Activated T-cell treated with anti-CD3 and anti-CD28 coated beads for 24 hours (primary cell): ENCODE data around the gene KRT1.

ENCODE experiments used
- DNase-seq: peaks from one replicate; pipeline ENCODE4 v3.0.0-alpha.2; 2020; ENCODE audit warnings: low read depth

The KRT1 gene

DNA sequence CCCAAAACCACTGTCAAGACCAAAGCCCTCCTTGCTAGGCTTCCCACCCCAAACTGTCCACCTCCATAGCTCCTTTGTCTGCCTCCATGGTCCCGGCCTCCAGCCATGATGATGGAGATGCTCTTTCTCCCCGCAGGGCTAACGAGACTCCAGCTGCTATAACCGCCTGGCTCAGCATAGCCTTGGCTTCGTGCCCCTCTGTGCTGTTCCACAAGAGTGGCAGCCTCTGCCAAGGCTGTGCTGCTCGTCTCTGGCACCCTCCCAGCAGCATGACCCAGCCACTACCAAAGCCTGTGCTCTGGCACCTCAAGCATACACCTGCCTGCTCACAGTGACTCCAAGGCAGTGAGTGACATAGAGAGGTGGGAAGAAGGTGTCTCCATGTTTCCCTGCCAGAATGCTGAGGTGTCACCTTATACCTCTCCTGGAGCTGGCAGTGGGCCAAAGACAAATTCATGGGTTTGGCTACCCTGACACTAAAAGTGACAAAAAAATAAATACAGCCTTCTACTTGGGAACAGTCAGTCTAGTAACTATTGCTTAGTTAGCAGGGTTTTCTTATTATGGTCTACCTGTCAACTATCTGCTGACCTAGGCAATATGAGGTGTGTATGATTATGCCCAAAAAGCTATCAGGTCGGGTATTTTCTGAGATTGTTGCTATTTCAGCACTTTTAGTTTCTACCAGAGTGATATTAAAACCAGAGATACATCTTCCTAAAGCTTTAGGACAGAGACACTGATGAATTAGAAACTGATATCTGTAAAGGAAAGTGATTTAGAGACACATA lies 45.7 kb downstream of the KRT1 start:
- DNase-seq, result no peak

DNA sequence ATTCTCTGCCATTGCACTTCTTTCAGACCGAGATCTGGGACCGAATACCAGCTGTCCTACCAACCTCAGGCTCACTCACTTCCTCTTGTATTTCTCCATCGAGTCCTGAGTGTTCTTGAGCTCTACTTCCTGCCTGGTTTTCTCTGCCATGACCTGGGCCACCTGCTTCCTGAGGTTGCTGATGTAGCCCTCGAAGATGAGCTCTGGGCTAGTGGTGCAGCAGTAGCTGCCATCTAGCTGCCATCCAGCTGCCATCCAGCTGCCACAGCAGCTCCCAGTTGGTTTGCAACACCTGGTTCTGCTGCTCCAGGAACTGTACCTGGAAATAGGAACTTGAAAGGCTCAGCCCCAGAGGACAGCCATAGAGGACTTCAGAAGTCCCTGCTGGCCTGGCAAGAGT lies 46.8 kb downstream of the KRT1 start:
- DNase-seq, result no peak

DNA sequence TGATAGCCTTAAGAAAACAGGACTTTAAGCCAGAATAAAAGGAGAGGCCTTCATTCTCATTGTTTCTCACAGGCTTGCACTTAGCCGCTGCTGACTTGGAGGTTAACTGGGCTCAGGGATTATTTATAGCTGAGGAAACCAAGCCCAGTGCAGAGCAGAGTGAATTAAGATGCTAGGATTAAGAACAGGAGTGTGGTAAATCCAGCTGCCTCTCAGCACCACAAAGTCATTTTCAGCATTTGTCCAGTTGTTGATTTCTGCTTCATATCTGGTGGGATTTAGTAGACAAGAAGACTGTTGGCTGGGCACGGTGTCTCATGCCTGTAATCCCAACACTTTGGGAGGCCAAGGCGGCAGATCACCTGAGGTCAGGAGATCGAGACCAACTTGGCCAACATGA lies 47.6 kb downstream of the KRT1 start:
- DNase-seq, result no peak

DNA sequence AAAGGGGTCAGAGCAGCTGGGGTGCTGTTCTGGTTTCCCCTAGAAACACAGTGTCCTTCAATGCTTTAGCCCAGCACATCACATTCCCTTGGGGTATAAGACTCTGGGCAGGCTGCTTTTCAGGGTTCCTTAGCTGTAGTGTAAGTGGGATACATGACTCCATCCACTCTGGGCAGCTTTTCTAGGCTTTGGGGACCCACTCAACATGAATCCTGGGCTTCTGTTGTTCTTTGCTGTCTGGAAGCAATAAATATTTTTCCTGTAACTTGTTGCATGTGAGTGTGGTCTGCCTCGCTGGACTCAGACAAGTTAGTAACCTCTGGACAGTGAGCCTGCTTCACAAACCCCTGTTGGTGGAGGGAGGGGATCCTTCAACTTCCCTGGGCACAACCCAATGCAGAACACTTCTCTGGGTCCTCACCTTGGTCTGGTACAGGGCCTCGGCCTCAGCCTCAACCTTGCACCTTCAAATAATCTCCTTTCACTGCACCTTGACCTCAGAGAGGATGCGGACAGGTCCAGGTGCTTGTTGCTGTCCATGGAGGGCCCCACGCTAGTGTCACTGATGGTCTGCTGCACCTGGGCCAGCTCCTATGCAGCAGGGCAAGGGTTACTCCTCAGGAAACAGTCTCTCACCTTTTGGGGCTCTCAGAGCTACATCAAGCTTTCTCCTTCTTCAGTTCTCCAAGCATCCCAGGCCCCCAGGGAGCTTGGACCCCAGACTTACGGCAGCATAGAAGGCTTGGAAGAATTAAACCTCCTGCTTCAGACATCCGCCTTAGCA lies 48.3 kb downstream of the KRT1 start:
- DNase-seq, result no peak

DNA sequence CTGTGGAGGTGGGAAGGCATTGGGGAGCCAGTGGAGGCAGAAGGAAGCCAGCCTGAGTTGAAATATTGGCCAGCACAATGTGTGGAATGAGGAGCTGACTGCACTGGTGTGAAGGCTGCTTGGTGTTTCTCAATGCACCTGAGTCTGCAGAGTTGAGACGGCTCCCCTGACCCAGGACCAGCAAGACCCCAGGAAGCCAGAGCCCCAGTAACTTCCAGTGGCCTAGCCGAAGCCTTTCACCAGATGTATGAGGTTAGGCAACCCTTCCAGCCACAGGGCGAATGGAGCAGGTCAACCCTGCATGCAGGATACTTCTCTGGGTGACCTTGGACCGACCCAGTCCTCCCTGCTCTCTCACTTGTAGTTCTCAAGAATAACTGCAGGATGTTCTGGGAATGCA lies 48.9 kb downstream of the KRT1 start:
- DNase-seq, result no peak

DNA sequence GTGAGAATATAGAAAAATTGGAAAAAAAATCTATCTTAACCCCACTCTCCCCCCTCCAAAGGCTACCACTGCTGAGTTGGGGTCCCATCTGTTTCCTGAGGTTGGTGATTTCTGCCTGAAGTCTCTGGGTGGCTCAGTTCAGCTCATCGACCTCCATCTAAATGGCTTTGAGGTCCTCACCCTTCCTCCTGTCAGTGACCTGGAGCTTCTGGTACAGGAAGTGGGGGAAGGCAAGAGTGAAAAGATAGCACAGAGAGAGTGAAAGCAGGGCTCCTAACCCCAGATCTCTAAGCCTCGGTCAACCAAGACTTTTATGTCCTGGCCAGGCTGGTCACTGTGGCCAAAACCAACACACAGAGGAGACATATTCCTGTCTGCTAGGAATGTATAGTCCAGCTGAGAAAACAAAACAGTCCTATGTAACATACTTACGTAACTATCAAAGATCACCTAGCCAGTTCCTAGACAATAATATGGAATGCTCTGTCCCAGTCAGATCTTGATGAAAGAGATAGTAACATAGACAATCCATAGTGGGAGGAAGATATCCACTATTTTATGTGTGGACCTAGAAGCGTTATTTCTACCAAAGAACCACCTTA lies 49.5 kb downstream of the KRT1 start:
- DNase-seq, result no peak

DNA sequence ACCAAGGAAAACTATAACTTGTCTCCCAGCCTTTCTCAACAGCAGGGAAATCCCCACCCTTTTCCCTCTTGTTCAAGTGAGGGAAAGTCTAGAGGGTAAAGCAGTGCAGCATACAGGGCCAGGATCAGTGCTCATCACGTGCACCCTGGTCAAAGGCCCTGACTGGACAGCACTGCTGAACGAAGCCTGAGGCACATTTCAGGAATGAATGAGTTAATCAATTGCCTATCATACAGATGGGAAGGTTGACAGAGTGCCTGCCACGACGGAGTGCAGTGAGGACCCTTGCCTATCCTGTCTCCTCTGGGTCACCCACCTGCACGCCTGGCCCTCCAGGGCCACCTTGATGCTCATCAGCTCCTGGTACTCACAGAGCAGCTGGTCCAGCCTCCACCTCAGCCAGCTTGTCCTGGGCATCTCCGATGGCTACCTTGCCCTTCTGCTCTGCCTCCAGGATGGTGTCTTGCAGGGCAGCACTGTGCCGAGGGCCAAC lies 50.2 kb downstream of the KRT1 start:
- no peak for DNase-seq

DNA sequence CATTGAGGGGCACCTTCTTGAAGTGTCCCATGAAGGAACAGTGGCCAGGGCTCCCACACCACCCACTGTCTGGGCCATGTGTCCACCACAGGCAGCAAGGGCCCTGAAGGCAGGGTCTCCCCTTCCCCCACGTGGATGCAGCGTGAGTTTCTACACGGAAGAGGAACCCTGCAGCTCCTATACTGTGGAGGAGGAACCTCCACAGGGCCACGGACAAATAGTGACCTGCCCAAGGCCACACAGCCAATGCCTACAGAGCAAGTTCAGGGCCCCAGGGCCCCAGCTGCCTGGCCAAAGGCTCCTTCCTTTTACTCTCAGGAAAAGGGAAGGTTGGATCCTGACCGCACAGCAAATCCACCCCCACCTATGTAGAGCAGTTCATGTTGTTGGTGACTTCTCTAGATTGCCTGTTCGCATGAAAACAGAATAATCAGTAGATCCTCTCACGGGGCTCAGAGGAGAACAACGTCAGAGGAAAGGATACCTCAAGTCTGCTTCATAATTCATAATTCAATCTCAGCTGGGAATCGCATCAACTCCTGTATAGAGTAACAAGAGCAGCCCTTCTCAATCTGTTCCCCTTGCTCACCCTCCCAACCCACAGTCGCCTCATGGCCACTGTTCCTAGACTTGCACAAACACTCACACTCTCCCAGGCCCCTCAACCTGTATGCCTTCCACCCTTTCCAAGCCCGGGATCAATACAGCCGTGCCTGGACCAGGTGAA lies 50.8 kb downstream of the KRT1 start:
- no peak for DNase-seq

DNA sequence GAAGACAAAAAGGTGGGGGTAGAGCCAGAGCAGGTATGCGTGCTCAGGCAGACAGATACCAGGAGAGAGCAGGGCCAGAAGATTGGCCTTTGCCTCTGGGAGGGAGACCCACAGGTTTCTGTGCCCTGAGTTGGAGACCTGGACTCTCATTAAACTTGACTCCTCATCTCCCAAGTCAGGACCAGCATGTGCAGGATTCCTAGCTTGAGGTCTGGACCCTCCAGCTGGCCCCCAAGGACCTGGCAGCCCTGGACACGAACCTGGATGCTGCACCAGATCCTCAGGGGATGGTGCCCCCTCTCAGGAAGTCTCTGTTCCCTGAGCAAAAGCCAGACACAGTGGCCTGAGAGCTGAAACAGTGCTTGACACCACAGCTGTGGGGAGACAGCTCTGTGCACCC lies 51.4 kb downstream of the KRT1 start:
- DNase-seq, result no peak

DNA sequence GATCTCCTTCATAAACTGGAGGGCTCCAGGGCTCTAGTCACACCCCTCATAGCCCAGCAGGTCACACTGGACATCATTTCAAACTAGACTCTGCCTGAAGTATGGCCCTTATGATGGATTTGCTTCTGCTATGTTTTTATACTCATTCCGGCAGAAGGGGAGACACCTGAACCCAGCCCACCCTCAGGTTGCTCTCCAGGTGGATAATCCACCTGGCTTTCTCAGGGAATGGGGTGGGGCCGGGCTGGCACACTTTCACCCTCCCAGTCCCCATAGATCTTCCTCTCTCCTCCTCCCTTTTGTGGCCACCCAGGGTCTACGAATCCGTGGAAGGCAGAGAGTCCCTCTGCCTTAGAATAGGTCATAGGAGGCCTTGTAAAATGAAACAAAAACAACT lies 52.1 kb downstream of the KRT1 start:
- DNase-seq, result no peak

DNA sequence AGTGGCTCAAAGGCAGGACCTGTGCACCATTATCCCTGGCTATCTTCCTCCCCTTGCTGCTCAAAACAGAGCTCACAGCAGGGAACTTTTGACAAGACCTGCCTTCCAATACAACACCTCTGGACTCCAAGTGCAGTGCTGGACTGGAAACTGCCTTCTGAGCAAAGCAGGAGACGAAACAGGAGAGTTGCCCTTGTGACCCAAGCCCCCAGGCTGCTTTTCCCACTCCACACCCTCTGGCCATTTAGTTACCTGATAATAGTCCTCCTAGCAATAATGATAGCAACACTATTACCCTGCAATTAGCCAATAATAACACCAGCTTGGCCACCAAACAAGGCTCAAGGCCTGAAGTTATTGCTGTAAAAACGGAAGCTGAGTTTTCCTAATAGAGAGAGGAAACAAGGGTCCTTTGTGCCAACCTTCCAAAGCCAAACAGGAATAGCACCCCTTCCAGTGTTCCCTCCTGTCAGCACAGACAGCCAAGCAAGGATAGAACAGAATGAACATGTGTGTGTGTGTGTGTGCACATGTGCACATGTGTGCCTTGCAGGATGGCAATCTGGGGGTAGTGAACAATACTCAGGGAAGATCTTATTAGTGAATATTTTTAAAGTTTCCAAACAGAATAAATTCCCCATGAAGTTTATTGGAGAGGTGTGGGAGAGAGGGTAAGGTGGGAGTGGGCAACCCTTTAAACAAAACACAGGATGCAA lies 52.7 kb downstream of the KRT1 start:
- no peak for DNase-seq
